IPS-15b (cell line): ENCODE results near the gene LRRC51.

Experiments used
- H3K27me3 ChIP-seq: one replicate; pipeline ENCODE4 v1.6.1; 2013; ENCODE audit warnings: low read length; ENCODE audit not compliant: control insufficient read depth, insufficient read depth
- H3K36me3 ChIP-seq: one replicate; pipeline ENCODE4 v1.6.1; 2013; ENCODE audit warnings: low read length; ENCODE audit not compliant: control insufficient read depth, insufficient read depth
- H3K4me1 ChIP-seq: one replicate; pipeline ENCODE4 v1.6.1; 2013; ENCODE audit warnings: mild to moderate bottlenecking, low read length; ENCODE audit not compliant: control insufficient read depth, insufficient read depth
- H3K4me3 ChIP-seq: one replicate; pipeline ENCODE4 v1.5.1; 2013; ENCODE audit warnings: low read depth, low read length
- H3K9ac ChIP-seq: one replicate; pipeline ENCODE4 v1.6.1; 2013; ENCODE audit warnings: low read depth, mild to moderate bottlenecking, low read length
- H3K9me3 ChIP-seq: one replicate; pipeline ENCODE4 v1.6.1; 2013; ENCODE audit warnings: mild to moderate bottlenecking, low read length; ENCODE audit not compliant: control insufficient read depth, insufficient read depth

Gene LRRC51

GRCh38 chr11:72100009-72100408 is 19.4 kb downstream of the LRRC51 start:
- H3K36me3 ChIP-seq: peaks cover 43% of the 10 kb centered on the region
- no peaks in the 10 kb centered on the region for H3K27me3 ChIP-seq
- H3K9ac ChIP-seq: no peak overlapping the region
- H3K4me1 ChIP-seq: peaks cover 6% of the 10 kb centered on the region
- no peaks in the 10 kb centered on the region for H3K9me3 ChIP-seq
- no peak overlapping the region for H3K4me3 ChIP-seq

GRCh38 chr11:72100462-72100861 is 19.8 kb downstream of the LRRC51 start:
- Histone ChIP-seq H3K27me3 (no peaks in the 10 kb centered on the region), H3K9ac (no peak overlapping the region), H3K4me3 (no peak overlapping the region), H3K36me3 (peaks cover 40% of the 10 kb centered on the region), H3K9me3 (no peaks in the 10 kb centered on the region), H3K4me1 (peaks cover 6% of the 10 kb centered on the region)

DNA sequence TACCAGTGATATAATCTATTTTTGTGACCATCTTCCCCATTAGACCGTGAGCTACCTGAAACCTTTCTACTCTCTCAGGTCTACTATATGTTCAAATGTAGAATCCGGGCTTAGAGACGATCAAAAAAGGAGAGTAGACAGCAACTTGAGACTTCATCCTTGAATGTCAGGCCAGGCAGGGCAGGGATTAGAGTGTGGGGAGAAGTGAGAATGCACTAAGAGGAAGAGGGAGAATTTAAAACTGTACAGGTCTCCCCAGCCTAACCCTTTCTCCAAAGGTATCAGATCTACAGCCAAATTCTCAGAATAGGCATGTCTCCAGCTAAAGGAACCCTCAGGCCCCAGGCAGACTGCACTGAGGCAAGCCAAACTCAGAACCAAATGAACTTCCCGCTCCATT is 21.5 kb downstream of the LRRC51 start:
- Histone ChIP-seq H3K9ac (peak overlapping the region; percentile 98), H3K4me1 (peaks cover 6% of the 10 kb centered on the region), H3K9me3 (no peaks in the 10 kb centered on the region), H3K4me3 (peak overlapping the region; percentile 100), H3K27me3 (no peaks in the 10 kb centered on the region), H3K36me3 (peaks cover 37% of the 10 kb centered on the region)

DNA sequence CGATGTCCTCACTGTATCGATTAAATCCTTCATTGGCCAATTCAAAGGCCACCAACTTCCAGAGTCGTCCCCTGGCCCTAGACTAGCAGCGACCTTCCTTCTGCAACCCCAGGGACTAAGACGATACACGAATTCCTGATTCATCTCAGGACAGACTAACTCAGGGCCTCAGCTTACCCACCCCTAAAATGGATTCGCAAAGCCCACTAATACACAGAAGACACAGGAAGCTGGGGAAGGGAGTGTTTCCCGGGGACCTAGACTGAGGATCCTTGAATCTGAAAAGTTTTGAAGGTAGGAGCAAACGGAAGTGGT is 21.9 kb downstream of the LRRC51 start:
- Histone ChIP-seq H3K36me3 (peaks cover 33% of the 10 kb centered on the region), H3K9ac (peak overlapping the region; percentile 98), H3K4me1 (peaks cover 6% of the 10 kb centered on the region), H3K27me3 (no peaks in the 10 kb centered on the region), H3K9me3 (no peaks in the 10 kb centered on the region), H3K4me3 (peak overlapping the region; percentile 100)

GRCh38 chr11:72102946-72103753 is 22.5 kb downstream of the LRRC51 start, which contains the start of gene LAMTOR1:
Gene LAMTOR1, minus strand, starts transcription at chr11:72103297. Its CDS starts 73 bp downstream, at chr11:72103224.
- Histone ChIP-seq H3K9me3 (no peaks in the 10 kb centered on the region), H3K36me3 (peaks cover 27% of the 10 kb centered on the region)

GRCh38 chr11:72103754-72104167 is 23.1 kb downstream of the LRRC51 start:
- peak overlapping the region; percentile 19 for H3K9ac ChIP-seq
- H3K27me3 ChIP-seq: no peaks in the 10 kb centered on the region
- H3K9me3 ChIP-seq: no peaks in the 10 kb centered on the region
- H3K36me3 ChIP-seq: peaks cover 21% of the 10 kb centered on the region
- peak overlapping the region; percentile 78 for H3K4me3 ChIP-seq
- H3K4me1 ChIP-seq: peaks cover 6% of the 10 kb centered on the region

More at GRCh38 chr11:72102946-72103753, 22.5 kb downstream of the LRRC51 start, which contains the start of gene LAMTOR1:
- Histone ChIP-seq H3K4me1 (peaks cover 6% of the 10 kb centered on the region), H3K27me3 (no peaks in the 10 kb centered on the region), H3K9ac (peak within 1 kb of the TSS; percentile 98), H3K4me3 (peak within 1 kb of the TSS; percentile 100)

DNA sequence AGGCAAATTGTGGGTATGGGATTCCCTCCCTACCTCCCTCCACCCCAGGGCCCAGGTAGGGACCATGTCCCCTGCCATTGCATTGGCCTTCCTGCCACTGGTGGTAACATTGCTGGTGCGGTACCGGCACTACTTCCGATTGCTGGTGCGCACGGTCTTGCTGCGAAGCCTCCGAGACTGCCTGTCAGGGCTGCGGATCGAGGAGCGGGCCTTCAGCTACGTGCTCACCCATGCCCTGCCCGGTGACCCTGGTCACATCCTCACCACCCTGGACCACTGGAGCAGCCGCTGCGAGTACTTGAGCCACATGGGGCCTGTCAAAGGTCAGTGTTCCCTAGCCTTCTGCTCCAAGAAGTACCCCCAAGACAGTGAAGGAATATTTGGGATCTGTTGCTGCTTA is 25.2 kb downstream of the LRRC51 start, which contains the start of gene TOMT:
Gene TOMT (plus strand): TSS at position 37 of the 400 bp plus-strand sequence. CDS start 28 bp downstream, at position 65.
- H3K9ac ChIP-seq: no peak within 1 kb of the TSS

GRCh38 chr11:72111300-72112142 is 30.9 kb downstream of the LRRC51 start:
- peaks cover 6% of the 10 kb centered on the region for H3K4me1 ChIP-seq
- no peaks in the 10 kb centered on the region for H3K27me3 ChIP-seq
- peak overlapping the region; percentile 70 for H3K9ac ChIP-seq
- peaks cover 2% of the 10 kb centered on the region for H3K36me3 ChIP-seq
- H3K4me3 ChIP-seq: peak overlapping the region; percentile 81
- no peaks in the 10 kb centered on the region for H3K9me3 ChIP-seq

More for the DNA sequence above, 25.2 kb downstream of the LRRC51 start, which contains the start of gene TOMT:
- Histone ChIP-seq H3K9me3 (no peaks in the 10 kb centered on the region), H3K36me3 (peaks cover 8% of the 10 kb centered on the region), H3K4me3 (no peak within 1 kb of the TSS), H3K4me1 (peaks cover 6% of the 10 kb centered on the region), H3K27me3 (no peaks in the 10 kb centered on the region)

GRCh38 chr11:72112143-72112977 is 31.7 kb downstream of the LRRC51 start, which contains the start of gene ANAPC15:
Gene ANAPC15, minus strand, starts transcription at chr11:72112695. Its CDS starts 1,419 bp downstream, at chr11:72111276.
- H3K9me3 ChIP-seq: no peaks in the 10 kb centered on the region
- peaks cover 6% of the 10 kb centered on the region for H3K4me1 ChIP-seq
- H3K27me3 ChIP-seq: no peaks in the 10 kb centered on the region
- H3K9ac ChIP-seq: peak within 1 kb of the TSS; percentile 99
- peaks cover 2% of the 10 kb centered on the region for H3K36me3 ChIP-seq
- peak within 1 kb of the TSS; percentile 81 for H3K4me3 ChIP-seq

GRCh38 chr11:72112978-72113808 is 32.5 kb downstream of the LRRC51 start:
- no peaks in the 10 kb centered on the region for H3K9me3 ChIP-seq
- H3K9ac ChIP-seq: peak overlapping the region; percentile 99
- H3K36me3 ChIP-seq: peaks cover 2% of the 10 kb centered on the region
- peak overlapping the region; percentile 81 for H3K4me3 ChIP-seq
- no peaks in the 10 kb centered on the region for H3K27me3 ChIP-seq
- peaks cover 6% of the 10 kb centered on the region for H3K4me1 ChIP-seq
